GM21723 (cell line): ENCODE measurements around the gene MNX1.

Source experiments
- ATAC-seq: cut with Tn5 transposase; IDR thresholded peaks from one replicate; pipeline ENCODE4 v1.9.1; 2021; ENCODE audit warnings: mild to moderate bottlenecking, moderate library complexity; ENCODE audit not compliant: unreplicated experiment

Gene MNX1

GRCh38 chr7:156979711-156980110 lies 30.8 kb downstream of the MNX1 start:
- no peak for ATAC-seq

- no peak for ATAC-seq
Observed at GRCh38 chr7:156979007-156979606, 31.4 kb downstream of the MNX1 start.

GRCh38 chr7:156975620-156976019 lies 34.8 kb downstream of the MNX1 start:
- ATAC-seq: no peak

- no peak for ATAC-seq
Observed at GRCh38 chr7:156969972-156970420, 40.5 kb downstream of the MNX1 start.

GRCh38 chr7:156968183-156968582 lies 42.3 kb downstream of the MNX1 start:
- ATAC-seq: no peak

GRCh38 chr7:156966387-156966786 lies 44.1 kb downstream of the MNX1 start:
- ATAC-seq: no peak

GRCh38 chr7:156964971-156965370 lies 45.5 kb downstream of the MNX1 start:
- no peak for ATAC-seq

GRCh38 chr7:156963472-156963871 lies 47.0 kb downstream of the MNX1 start:
- no peak for ATAC-seq

GRCh38 chr7:156962897-156963296 lies 47.6 kb downstream of the MNX1 start:
- no peak for ATAC-seq

GRCh38 chr7:156962145-156962544 lies 48.3 kb downstream of the MNX1 start:
- ATAC-seq: no peak

GRCh38 chr7:156956727-156957126 lies 53.7 kb downstream of the MNX1 start:
- ATAC-seq: no peak

GRCh38 chr7:156954941-156955340 lies 55.5 kb downstream of the MNX1 start:
- no peak for ATAC-seq
